Testis (tissue), 3 donors: ENCODE data around the gene PEMT. TPM values are rescaled to one million over a fixed set of nuclear protein-coding genes. Genes with fewer than 3 reads are reported as not detected.
A peak's percentile ranks its signal among the peaks of the same experiment; 100 is the strongest.

Source experiments
- DNase-seq: peaks from one replicate; pipeline ENCODE4 v3.0.0-alpha.2; 2019
- H3K27ac ChIP-seq, 2 donors: fragments of 200-600 bp; sonication (generic); one replicate each; pipeline ENCODE4 v1.5.1; 2019
- H3K27me3 ChIP-seq: fragments of 200-600 bp; sonication (generic); one replicate; pipeline ENCODE4 v1.5.1; 2019
- H3K36me3 ChIP-seq: fragments of 200-600 bp; sonication (generic); one replicate; pipeline ENCODE4 v1.5.1; 2017; ENCODE audit warnings: low read depth; ENCODE audit errors: missing control alignments
- H3K4me1 ChIP-seq: fragments of 200-600 bp; sonication (generic); one replicate; pipeline ENCODE4 v1.5.1; 2019
- H3K4me3 ChIP-seq, 2 donors: fragments of 200-600 bp; sonication (generic); one replicate each; pipeline ENCODE4 v1.5.1; 2017 to 2019
- H3K9me3 ChIP-seq: fragments of 200-600 bp; sonication (generic); one replicate; pipeline ENCODE4 v1.5.1; 2017
- CTCF ChIP-seq, 3 experiments: fragments of 450-650 bp in 2 of 3; fragments of 200-600 bp in 1 of 3; sonication (generic) in 1 of 3; IDR thresholded peaks; one replicate each; pipeline ENCODE4 v1.5.1; 2016 to 2019; ENCODE audit warnings: antibody characterized with exemption in 3 of 3, mild to moderate bottlenecking in 2 of 3, moderate library complexity in 1 of 3
- POLR2A ChIP-seq: fragments of 450-650 bp; IDR thresholded peaks from one replicate; pipeline ENCODE4 v1.6.1; 2017; ENCODE audit warnings: antibody characterized with exemption, mild to moderate bottlenecking, moderate library complexity
- WGBS, 2 donors: methylation state at CpG; one replicate each; pipeline ENCODE4 v1.1.5; 2018; 5-methylcytosine and 5-hydroxymethylcytosine counted together
- intact Hi-C: fragments of 100-400 bp; cut with DNase I; formaldehyde crosslinking; loops from one replicate; pipeline ENCODE4 v1.15.1; 2023; ENCODE audit warnings: low total_unique reads
- polyA plus RNA-seq: library from polyadenylated mRNA; stranded (reverse); fragments of 350-450 nt; fragmentation: Illumina TruSeq; extraction: RNeasy Lipid Tissue Mini Kit (QIAGEN cat#74804); gene quantifications from one replicate; pipeline ENCODE4 v1.2.3, GENCODE V29; 2014; ENCODE audit warnings: low read depth, low replicate concordance; ENCODE audit not compliant: insufficient read depth
- total RNA-seq, 2 donors: library from RNA; depleted of rRNA; stranded (reverse); fragments of >200 nt; gene quantifications; one replicate each; pipeline ENCODE4 v1.2.3, GENCODE V29; 2016

The PEMT gene
- total and polyA plus RNA-seq, 3 donors from 2014 or later, result 66.0 to 120 (median 83.1) TPM

- Histone ChIP-seq H3K9me3 (no peaks in the 10 kb centered on the region), H3K4me3 (no peak overlapping the region), H3K36me3 (no peaks in the 10 kb centered on the region), H3K27ac (no peak overlapping the region), H3K27me3 (no peaks in the 10 kb centered on the region), H3K4me1 (peaks cover 13% of the 10 kb centered on the region)
- TF ChIP-seq CTCF (IDR thresholded peaks at IDR 0.05), result no peak
- no peak for TF ChIP-seq POLR2A
- 92 to 94% methylated on average over 4 of the region's 4 CpGs for WGBS, 2 donors
- DNase-seq, result no peak
- intact Hi-C loops, result no loop called here
Measured at GRCh38 chr17:17595755-17596154, 4.2 kb upstream of the PEMT start.

GRCh38 chr17:17593222-17593620 is 1.7 kb upstream of the PEMT start:
- Histone ChIP-seq H3K9me3 (no peaks in the 10 kb centered on the region), H3K4me3 (no peak overlapping the region), H3K4me1 (peaks cover 35% of the 10 kb centered on the region), H3K27ac (no peak overlapping the region), H3K27me3 (no peaks in the 10 kb centered on the region), H3K36me3 (no peaks in the 10 kb centered on the region)
- 39 to 79% methylated on average over 6 of the region's 6 CpGs for WGBS, 2 donors
- no peak for DNase-seq
- intact Hi-C loops, result no loop called here
- no peak for TF ChIP-seq CTCF (IDR thresholded peaks at IDR 0.05)
- TF ChIP-seq POLR2A, result no peak

GRCh38 chr17:17590883-17591354 is 589 bp downstream of the PEMT start:
- TF ChIP-seq POLR2A (no peak), CTCF (IDR thresholded peaks at IDR 0.05) (no peak)
- intact Hi-C loops, result no loop called here
- no peak for DNase-seq
- Histone ChIP-seq H3K9me3 (no peaks in the 10 kb centered on the region), H3K27me3 (no peaks in the 10 kb centered on the region), H3K4me3 (peak overlapping the region; percentile 73 to 87), H3K36me3 (no peaks in the 10 kb centered on the region), H3K4me1 (peaks cover 51% of the 10 kb centered on the region), H3K27ac (peak overlapping the region; percentile 47 to 80)
- WGBS, 2 donors, result 1 to 3% methylated on average over 8 to 21 of the region's 21 CpGs

GRCh38 chr17:17590141-17590751 is 1.3 kb downstream of the PEMT start:
- DNase-seq, result no peak
- H3K4me1 ChIP-seq, result peaks cover 53% of the 10 kb centered on the region

More at GRCh38 chr17:17590141-17590751, 1.3 kb downstream of the PEMT start:
- no peaks in the 10 kb centered on the region for H3K9me3 ChIP-seq
- intact Hi-C loops, result no loop called here
- no peak for TF ChIP-seq POLR2A
- TF ChIP-seq CTCF (IDR thresholded peaks at IDR 0.05), result no peak
- WGBS, 2 donors, result 23 to 30% methylated on average over 10 to 11 of the region's 11 CpGs
- peak overlapping the region; percentile 73 to 87 for H3K4me3 ChIP-seq
- no peaks in the 10 kb centered on the region for H3K27me3 ChIP-seq
- H3K27ac ChIP-seq, result peak overlapping the region; percentile 47 to 80
- H3K36me3 ChIP-seq, result no peaks in the 10 kb centered on the region
